ENCODE results near the gene HLA-DPB1. TPM values are rescaled to one million over a fixed set of nuclear protein-coding genes. Genes with fewer than 3 reads are reported as not detected.
A peak's percentile ranks its signal among the peaks of the same experiment; 100 is the strongest.

The HLA-DPB1 gene
- polyA plus RNA-seq, 1 donor from 2014 or later: 2.3 TPM

DNA sequence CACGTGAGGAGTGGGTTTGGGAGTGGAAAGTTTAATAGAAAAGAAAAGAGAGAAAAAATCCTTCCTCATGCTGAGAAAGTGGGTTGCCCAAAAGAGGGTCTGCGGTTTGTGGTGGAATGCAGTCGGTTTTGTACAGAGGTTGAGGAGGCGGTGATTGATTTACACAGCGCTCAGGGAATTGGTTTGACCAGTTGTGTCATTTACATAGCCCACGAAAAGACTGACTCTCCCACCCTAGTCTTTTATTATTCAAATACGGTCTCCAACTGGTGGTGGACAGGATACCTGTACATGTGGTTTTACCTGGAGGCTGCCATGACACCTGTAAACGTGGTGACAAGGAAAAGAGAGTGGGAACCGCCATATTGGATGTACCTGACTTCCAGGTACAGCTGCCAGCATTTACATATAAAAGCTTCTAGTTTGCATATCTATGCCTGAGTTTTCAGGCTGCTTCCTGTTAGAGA, 42.1 kb downstream of the HLA-DPB1 start:
- peaks cover 5% of the 10 kb centered on the region for H3K27me3 ChIP-seq (ENCODE audit: insufficient read depth, low read depth, low read length)
- peak; percentile 86 for TF ChIP-seq MXI1 (conservative IDR thresholded peaks at IDR 0.05; ENCODE audit: poor library complexity, severe bottlenecking)
- no peak for TF ChIP-seq RAD21 (conservative IDR thresholded peaks at IDR 0.05)
- H3K9me3 ChIP-seq (ENCODE audit: low read length): peaks cover under 1% of the 10 kb centered on the region
- H3K9me2 ChIP-seq (ENCODE audit: insufficient read depth, low read length): no peaks in the 10 kb centered on the region
- H3K9ac ChIP-seq (ENCODE audit: low read length): peak overlapping the region; percentile 73
- peak overlapping the region; percentile 13 for H2AFZ ChIP-seq (ENCODE audit: low read depth, low read length)
- H3K27ac ChIP-seq (ENCODE audit: low read length): peak overlapping the region; percentile 68
- no peaks in the 10 kb centered on the region for H3K36me3 ChIP-seq (ENCODE audit: insufficient read depth, low read length)
- H3F3A ChIP-seq (ENCODE audit: insufficient read depth, low read length, poor library complexity, severe bottlenecking): no peaks in the 10 kb centered on the region
- H4K20me1 ChIP-seq (ENCODE audit: insufficient read depth): no peaks in the 10 kb centered on the region
- H3K79me2 ChIP-seq (replicated peaks; ENCODE audit: insufficient read depth, low read length): peaks cover 4% of the 10 kb centered on the region
- peak overlapping the region; percentile 10 for H3K4me2 ChIP-seq (ENCODE audit: low read length)
- peak overlapping the region; percentile 76 for H3K4me3 ChIP-seq (ENCODE audit: low read length)

DNA sequence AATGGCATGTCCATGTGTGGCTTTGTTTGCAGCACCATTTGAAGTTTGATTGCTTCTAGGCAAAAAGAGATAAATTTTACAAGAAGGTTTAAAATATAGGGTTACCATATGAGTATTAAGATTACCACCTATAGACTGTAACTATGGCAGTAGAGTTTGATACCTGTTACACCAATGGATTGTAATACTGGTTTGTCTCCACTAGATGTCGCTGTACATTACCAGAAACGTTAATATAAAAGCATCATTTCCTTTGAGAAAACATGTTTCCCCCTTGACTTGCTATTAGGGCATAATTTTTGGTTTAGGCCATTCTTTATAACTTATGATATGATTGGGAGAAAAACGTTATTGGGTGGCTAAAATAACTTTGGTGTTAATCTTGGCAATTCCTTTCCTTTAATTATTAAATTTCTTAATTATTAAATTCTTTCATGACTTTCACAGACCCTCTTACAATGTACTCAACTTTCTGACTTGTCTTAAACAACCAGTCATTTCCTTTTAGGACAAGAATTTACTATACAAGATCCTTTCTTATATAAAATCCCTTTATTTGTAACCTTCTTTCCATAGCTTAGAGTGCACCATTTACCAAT, 42.8 kb downstream of the HLA-DPB1 start:
- Histone ChIP-seq H3K79me2 (replicated peaks; ENCODE audit: insufficient read depth, low read length) (peaks cover 4% of the 10 kb centered on the region), H2AFZ (ENCODE audit: low read depth, low read length) (no peak overlapping the region), H3K9me2 (ENCODE audit: insufficient read depth, low read length) (no peaks in the 10 kb centered on the region), H3K4me3 (ENCODE audit: low read length) (peak overlapping the region; percentile 76), H3K27ac (ENCODE audit: low read length) (no peak overlapping the region), H3K9ac (ENCODE audit: low read length) (peak overlapping the region; percentile 73), H3K9me3 (ENCODE audit: low read length) (peaks cover 7% of the 10 kb centered on the region), H3K36me3 (ENCODE audit: insufficient read depth, low read length) (no peaks in the 10 kb centered on the region), H3F3A (ENCODE audit: insufficient read depth, low read length, poor library complexity, severe bottlenecking) (no peaks in the 10 kb centered on the region), H4K20me1 (ENCODE audit: insufficient read depth) (no peaks in the 10 kb centered on the region), H3K27me3 (ENCODE audit: insufficient read depth, low read depth, low read length) (peaks cover 5% of the 10 kb centered on the region), H3K4me2 (ENCODE audit: low read length) (no peak overlapping the region)
- TF ChIP-seq RAD21 (conservative IDR thresholded peaks at IDR 0.05): peak; percentile 79
- TF ChIP-seq, protein P1, sequence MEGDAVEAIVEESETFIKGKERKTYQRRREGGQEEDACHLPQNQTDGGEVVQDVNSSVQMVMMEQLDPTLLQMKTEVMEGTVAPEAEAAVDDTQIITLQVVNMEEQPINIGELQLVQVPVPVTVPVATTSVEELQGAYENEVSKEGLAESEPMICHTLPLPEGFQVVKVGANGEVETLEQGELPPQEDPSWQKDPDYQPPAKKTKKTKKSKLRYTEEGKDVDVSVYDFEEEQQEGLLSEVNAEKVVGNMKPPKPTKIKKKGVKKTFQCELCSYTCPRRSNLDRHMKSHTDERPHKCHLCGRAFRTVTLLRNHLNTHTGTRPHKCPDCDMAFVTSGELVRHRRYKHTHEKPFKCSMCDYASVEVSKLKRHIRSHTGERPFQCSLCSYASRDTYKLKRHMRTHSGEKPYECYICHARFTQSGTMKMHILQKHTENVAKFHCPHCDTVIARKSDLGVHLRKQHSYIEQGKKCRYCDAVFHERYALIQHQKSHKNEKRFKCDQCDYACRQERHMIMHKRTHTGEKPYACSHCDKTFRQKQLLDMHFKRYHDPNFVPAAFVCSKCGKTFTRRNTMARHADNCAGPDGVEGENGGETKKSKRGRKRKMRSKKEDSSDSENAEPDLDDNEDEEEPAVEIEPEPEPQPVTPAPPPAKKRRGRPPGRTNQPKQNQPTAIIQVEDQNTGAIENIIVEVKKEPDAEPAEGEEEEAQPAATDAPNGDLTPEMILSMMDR (IDR thresholded peaks at IDR 0.05; ENCODE audit: poor library complexity, severe bottlenecking): peak; percentile 83
- no peak for TF ChIP-seq MXI1 (conservative IDR thresholded peaks at IDR 0.05; ENCODE audit: poor library complexity, severe bottlenecking)
- no peak for TF ChIP-seq EP300 (conservative IDR thresholded peaks at IDR 0.05; ENCODE audit: poor library complexity, severe bottlenecking)
- TF ChIP-seq, protein P2, sequence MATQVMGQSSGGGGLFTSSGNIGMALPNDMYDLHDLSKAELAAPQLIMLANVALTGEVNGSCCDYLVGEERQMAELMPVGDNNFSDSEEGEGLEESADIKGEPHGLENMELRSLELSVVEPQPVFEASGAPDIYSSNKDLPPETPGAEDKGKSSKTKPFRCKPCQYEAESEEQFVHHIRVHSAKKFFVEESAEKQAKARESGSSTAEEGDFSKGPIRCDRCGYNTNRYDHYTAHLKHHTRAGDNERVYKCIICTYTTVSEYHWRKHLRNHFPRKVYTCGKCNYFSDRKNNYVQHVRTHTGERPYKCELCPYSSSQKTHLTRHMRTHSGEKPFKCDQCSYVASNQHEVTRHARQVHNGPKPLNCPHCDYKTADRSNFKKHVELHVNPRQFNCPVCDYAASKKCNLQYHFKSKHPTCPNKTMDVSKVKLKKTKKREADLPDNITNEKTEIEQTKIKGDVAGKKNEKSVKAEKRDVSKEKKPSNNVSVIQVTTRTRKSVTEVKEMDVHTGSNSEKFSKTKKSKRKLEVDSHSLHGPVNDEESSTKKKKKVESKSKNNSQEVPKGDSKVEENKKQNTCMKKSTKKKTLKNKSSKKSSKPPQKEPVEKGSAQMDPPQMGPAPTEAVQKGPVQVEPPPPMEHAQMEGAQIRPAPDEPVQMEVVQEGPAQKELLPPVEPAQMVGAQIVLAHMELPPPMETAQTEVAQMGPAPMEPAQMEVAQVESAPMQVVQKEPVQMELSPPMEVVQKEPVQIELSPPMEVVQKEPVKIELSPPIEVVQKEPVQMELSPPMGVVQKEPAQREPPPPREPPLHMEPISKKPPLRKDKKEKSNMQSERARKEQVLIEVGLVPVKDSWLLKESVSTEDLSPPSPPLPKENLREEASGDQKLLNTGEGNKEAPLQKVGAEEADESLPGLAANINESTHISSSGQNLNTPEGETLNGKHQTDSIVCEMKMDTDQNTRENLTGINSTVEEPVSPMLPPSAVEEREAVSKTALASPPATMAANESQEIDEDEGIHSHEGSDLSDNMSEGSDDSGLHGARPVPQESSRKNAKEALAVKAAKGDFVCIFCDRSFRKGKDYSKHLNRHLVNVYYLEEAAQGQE (IDR thresholded peaks at IDR 0.05; ENCODE audit: borderline replicate concordance): no peak
- TF ChIP-seq EZH2 (IDR thresholded peaks at IDR 0.05; ENCODE audit: borderline replicate concordance, insufficient read depth, low read length, poor library complexity, severe bottlenecking): no peak
- no peak for TF ChIP-seq TAF1 (IDR thresholded peaks at IDR 0.05; ENCODE audit: low read depth)
- TF ChIP-seq SMC3 (conservative IDR thresholded peaks at IDR 0.05; ENCODE audit: poor library complexity): peak; percentile 82
- TF ChIP-seq POLR2AphosphoS5 (IDR thresholded peaks at IDR 0.05): no peak

All from neural cell (in vitro differentiated cells).